H9 (cell line): ENCODE measurements around the gene DGUOK. TPM values are rescaled to one million over a fixed set of nuclear protein-coding genes. Genes with fewer than 3 reads are reported as not detected.

Experiments
- DNase-seq: peaks from one replicate; pipeline ENCODE4 v3.0.0-alpha.2; 2017
- H2AFZ ChIP-seq: one replicate; pipeline ENCODE4 v1.6.1; 2013; ENCODE audit warnings: mild to moderate bottlenecking, low read length, control low read depth, moderate library complexity
- H2AK5ac ChIP-seq: 2 replicates; pipeline ENCODE4 v1.6.1; 2013; ENCODE audit warnings: low read length, control low read depth, mixed read lengths; ENCODE audit not compliant: insufficient read length
- H2BK120ac ChIP-seq: one replicate; pipeline ENCODE4 v1.6.1; 2013; ENCODE audit warnings: low read depth, mild to moderate bottlenecking, low read length, control low read depth, inconsistent platforms; ENCODE audit not compliant: poor library complexity, severe bottlenecking
- H2BK12ac ChIP-seq: 2 replicates; pipeline ENCODE4 v1.6.1; 2013; ENCODE audit warnings: low read length, control low read depth, mixed read lengths, low read depth; ENCODE audit not compliant: insufficient read length
- H2BK15ac ChIP-seq: 2 replicates; pipeline ENCODE4 v1.6.1; 2013; ENCODE audit warnings: low read depth, low read length, control low read depth
- H2BK20ac ChIP-seq: one replicate; pipeline ENCODE4 v1.6.1; 2013; ENCODE audit warnings: low read depth, mild to moderate bottlenecking, low read length, control low read depth, inconsistent platforms; ENCODE audit not compliant: poor library complexity, severe bottlenecking
- H2BK5ac ChIP-seq: 2 replicates; pipeline ENCODE4 v1.6.1; 2013; ENCODE audit warnings: low read length, control low read depth, mixed read lengths; ENCODE audit not compliant: insufficient read length
- H3K14ac ChIP-seq: 2 replicates; pipeline ENCODE4 v1.6.1; 2013; ENCODE audit warnings: low read length, control low read depth; ENCODE audit not compliant: insufficient read depth
- H3K18ac ChIP-seq: 2 replicates; pipeline ENCODE4 v1.6.1; 2013; ENCODE audit warnings: low read depth, mild to moderate bottlenecking, mixed read lengths, low read length, control low read depth; ENCODE audit not compliant: insufficient read length
- H3K23ac ChIP-seq: 2 replicates; pipeline ENCODE4 v1.6.1; 2013; ENCODE audit warnings: low read length, control low read depth, mixed read lengths, low read depth; ENCODE audit not compliant: insufficient read length
- H3K23me2 ChIP-seq: 2 replicates; pipeline ENCODE4 v1.6.1; 2013; ENCODE audit warnings: low read depth, mild to moderate bottlenecking, mixed read lengths, low read length, control low read depth; ENCODE audit not compliant: insufficient read length, poor library complexity, severe bottlenecking
- H3K27ac ChIP-seq: 2 replicates; pipeline ENCODE4 v1.5.1; 2013; ENCODE audit warnings: low read length, control low read depth, mixed read lengths, low read depth; ENCODE audit not compliant: insufficient read length
- H3K27me3 ChIP-seq: 2 replicates; pipeline ENCODE4 v1.6.1; 2013; ENCODE audit warnings: low read length, control low read depth, inconsistent platforms; ENCODE audit not compliant: insufficient read depth
- H3K4ac ChIP-seq: 2 replicates; pipeline ENCODE4 v1.6.1; 2013; ENCODE audit warnings: low read depth, mild to moderate bottlenecking, control low read depth, inconsistent platforms, low read length, moderate library complexity
- H3K4me1 ChIP-seq: 2 replicates; pipeline ENCODE4 v1.6.1; 2013; ENCODE audit warnings: low read length, control low read depth, inconsistent platforms; ENCODE audit not compliant: insufficient read depth
- H3K4me2 ChIP-seq: 2 replicates; pipeline ENCODE4 v1.6.1; 2013; ENCODE audit warnings: low read length, control low read depth, mixed read lengths; ENCODE audit not compliant: insufficient read length, insufficient read depth
- H3K56ac ChIP-seq: 2 replicates; pipeline ENCODE4 v1.6.1; 2013; ENCODE audit warnings: low read depth, mild to moderate bottlenecking, mixed read lengths, low read length, control low read depth; ENCODE audit not compliant: insufficient read length
- H3K79me1 ChIP-seq: 2 replicates; pipeline ENCODE4 v1.6.1; 2013; ENCODE audit warnings: low read depth, mild to moderate bottlenecking, moderate library complexity, low read length, control low read depth, inconsistent platforms; ENCODE audit not compliant: insufficient read depth, poor library complexity, severe bottlenecking
- H3K79me2 ChIP-seq: 2 replicates; pipeline ENCODE4 v1.6.1; 2013; ENCODE audit warnings: low read length, control low read depth, inconsistent platforms; ENCODE audit not compliant: insufficient read depth
- H3K9ac ChIP-seq: 2 replicates; pipeline ENCODE4 v1.6.1; 2013; ENCODE audit warnings: low read length, control low read depth, mixed read lengths; ENCODE audit not compliant: insufficient read length; ENCODE audit errors: extremely low read depth
- H3K9me3 ChIP-seq: one replicate; pipeline ENCODE4 v1.6.1; 2013; ENCODE audit warnings: low read depth, low read length, inconsistent platforms; ENCODE audit not compliant: control insufficient read depth
- H3T11ph ChIP-seq: one replicate; pipeline ENCODE4 v1.6.1; 2013; ENCODE audit warnings: mild to moderate bottlenecking, low read length, control low read depth, inconsistent platforms
- H4K20me1 ChIP-seq: one replicate; pipeline ENCODE4 v1.6.1; 2013; ENCODE audit not compliant: control insufficient read depth, insufficient read length, insufficient read depth
- H4K5ac ChIP-seq: 2 replicates; pipeline ENCODE4 v1.6.1; 2013; ENCODE audit warnings: low read depth, mild to moderate bottlenecking, mixed read lengths, low read length, control low read depth; ENCODE audit not compliant: insufficient read length
- H4K8ac ChIP-seq: replicated peaks from 2 replicates; pipeline ENCODE4 v1.6.1; 2013; ENCODE audit warnings: low read length, control low read depth, mixed read lengths, low read depth; ENCODE audit not compliant: insufficient read length
- H4K91ac ChIP-seq: 2 replicates; pipeline ENCODE4 v1.6.1; 2013; ENCODE audit warnings: low read depth, mild to moderate bottlenecking, moderate library complexity, mixed read lengths, low read length, control low read depth; ENCODE audit not compliant: insufficient read length
- H3K27ac Mint-ChIP-seq, 3 experiments: 2 replicates in 2 of 3; 3 replicates in 1 of 3; pipeline ENCODE4 v1.8.0; 2020 to 2021; ENCODE audit warnings: mixed read lengths in 3 of 3, mild to moderate bottlenecking in 1 of 3, moderate library complexity in 1 of 3
- H3K27me3 Mint-ChIP-seq: 2 replicates; pipeline ENCODE4 v1.8.0; 2021; ENCODE audit warnings: low read depth, mild to moderate bottlenecking, moderate library complexity, mixed read lengths
- H3K36me3 Mint-ChIP-seq, 3 experiments: 2 replicates in 2 of 3; 3 replicates in 1 of 3; pipeline ENCODE4 v1.8.0; 2020 to 2021; ENCODE audit warnings: low read depth in 3 of 3, mixed read lengths in 3 of 3; ENCODE audit not compliant: insufficient read depth in 1 of 3
- H3K4me1 Mint-ChIP-seq, 2 experiments: 2 replicates each; pipeline ENCODE4 v1.8.0; 2020; ENCODE audit warnings: mixed read lengths in 2 of 2
- H3K4me3 Mint-ChIP-seq, 2 experiments: 2 replicates in 1 of 2; 3 replicates in 1 of 2; pipeline ENCODE4 v1.8.0; 2020 to 2021; ENCODE audit warnings: mild to moderate bottlenecking in 2 of 2, mixed read lengths in 2 of 2, moderate library complexity in 1 of 2
- H3K9me3 Mint-ChIP-seq, 2 experiments: 2 replicates in 1 of 2; 3 replicates in 1 of 2; pipeline ENCODE4 v1.8.0; 2020; ENCODE audit warnings: mild to moderate bottlenecking in 2 of 2, mixed read lengths in 2 of 2, moderate library complexity in 1 of 2
- WGBS: extraction: QIAGEN DNeasy Blood & Tissue Kit; methylation state at CpG from one replicate; pipeline ENCODE4 v1.1.7; 2013; ENCODE audit warnings: missing lambda C conversion rate, low lambda C conversion rate, mixed read lengths; ENCODE audit not compliant: insufficient read length; ENCODE audit errors: extremely low coverage; 5-methylcytosine and 5-hydroxymethylcytosine counted together
- total RNA-seq: library from RNA; stranded (reverse); gene quantifications from 2 replicates; pipeline ENCODE4 v1.2.1, GENCODE V29; 2021
- TF ChIP-seq, protein P1 (sequence below): fragments of 200-600 bp; sonication (generic); conservative IDR thresholded peaks from 3 replicates; pipeline ENCODE4 v1.8.0; 2021; ENCODE audit warnings: antibody characterized with exemption, mild to moderate bottlenecking

Gene DGUOK
- total RNA-seq, 1 experiment from 2014 or later = 98.5 TPM

DNA sequence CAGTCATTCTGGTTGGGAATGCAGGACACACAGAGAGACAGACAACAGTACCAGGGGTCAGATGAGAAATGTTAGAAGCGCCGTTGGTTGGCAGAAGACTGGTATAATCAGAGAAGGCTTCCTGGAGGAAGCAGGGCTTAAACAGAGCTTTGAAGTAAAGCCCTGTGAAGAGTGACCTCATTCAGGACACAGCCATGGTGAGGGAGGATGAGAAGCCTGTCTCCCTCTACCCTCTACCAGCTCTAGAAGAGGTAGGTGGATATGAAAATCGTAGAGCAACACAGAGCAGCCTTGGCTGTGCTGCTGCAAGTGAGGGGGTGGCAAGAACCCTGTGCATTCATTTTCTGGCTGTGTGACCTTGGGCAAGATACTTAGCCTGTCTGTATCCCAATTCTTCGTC, 72.3 kb downstream of the DGUOK start:
- H2BK5ac ChIP-seq = no peak overlapping the region
- H2BK15ac ChIP-seq = no peak overlapping the region
- no peak overlapping the region for H3K27ac ChIP-seq
- H3K23me2 ChIP-seq = no peaks in the 10 kb centered on the region
- H3K9me3 ChIP-seq = no peaks in the 10 kb centered on the region
- no peak for DNase-seq
- no peaks in the 10 kb centered on the region for H4K20me1 ChIP-seq
- H3K18ac ChIP-seq = no peak overlapping the region
- no peak overlapping the region for H3K56ac ChIP-seq
- H2BK12ac ChIP-seq = no peak overlapping the region
- TF ChIP-seq, protein P1, sequence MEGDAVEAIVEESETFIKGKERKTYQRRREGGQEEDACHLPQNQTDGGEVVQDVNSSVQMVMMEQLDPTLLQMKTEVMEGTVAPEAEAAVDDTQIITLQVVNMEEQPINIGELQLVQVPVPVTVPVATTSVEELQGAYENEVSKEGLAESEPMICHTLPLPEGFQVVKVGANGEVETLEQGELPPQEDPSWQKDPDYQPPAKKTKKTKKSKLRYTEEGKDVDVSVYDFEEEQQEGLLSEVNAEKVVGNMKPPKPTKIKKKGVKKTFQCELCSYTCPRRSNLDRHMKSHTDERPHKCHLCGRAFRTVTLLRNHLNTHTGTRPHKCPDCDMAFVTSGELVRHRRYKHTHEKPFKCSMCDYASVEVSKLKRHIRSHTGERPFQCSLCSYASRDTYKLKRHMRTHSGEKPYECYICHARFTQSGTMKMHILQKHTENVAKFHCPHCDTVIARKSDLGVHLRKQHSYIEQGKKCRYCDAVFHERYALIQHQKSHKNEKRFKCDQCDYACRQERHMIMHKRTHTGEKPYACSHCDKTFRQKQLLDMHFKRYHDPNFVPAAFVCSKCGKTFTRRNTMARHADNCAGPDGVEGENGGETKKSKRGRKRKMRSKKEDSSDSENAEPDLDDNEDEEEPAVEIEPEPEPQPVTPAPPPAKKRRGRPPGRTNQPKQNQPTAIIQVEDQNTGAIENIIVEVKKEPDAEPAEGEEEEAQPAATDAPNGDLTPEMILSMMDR = no peak
- H4K5ac ChIP-seq = no peak overlapping the region
- Mint-ChIP-seq H3K4me1 (peaks cover 58 to 67% of the 10 kb centered on the region in 2 experiments), H3K36me3 (no peaks in the 10 kb centered on the region; a peak in 2 of 7 replicates), H3K9me3 (no peaks in the 10 kb centered on the region; a peak in 1 of 5 replicates), H3K27me3 (peaks cover 18% of the 10 kb centered on the region), H3K4me3 (no peak overlapping the region), H3K27ac (peak overlapping the region in 1 of 3 experiments; percentile 7; a peak in 1 of 7 replicates)
- no peak overlapping the region for H2BK120ac ChIP-seq
- no peak overlapping the region for H3K4ac ChIP-seq
- no peak overlapping the region for H3T11ph ChIP-seq
- H2AK5ac ChIP-seq = no peak overlapping the region
- H3K14ac ChIP-seq = no peak overlapping the region
- H2BK20ac ChIP-seq = no peak overlapping the region
- H3K9ac ChIP-seq = no peak overlapping the region
- no peaks in the 10 kb centered on the region; the same call in 1 of the 2 replicates for H3K27me3 ChIP-seq
- peaks cover 5% of the 10 kb centered on the region; the same call in 1 of the 2 replicates for H3K4me1 ChIP-seq
- no CpG with 5 or more reads among the region's 4 CpGs for WGBS
- H2AFZ ChIP-seq = no peak overlapping the region
- H4K91ac ChIP-seq = no peak overlapping the region
- H4K8ac ChIP-seq = no peak overlapping the region
- no peaks in the 10 kb centered on the region for H3K79me1 ChIP-seq
- no peak overlapping the region for H3K23ac ChIP-seq
- H3K79me2 ChIP-seq = peaks cover 4% of the 10 kb centered on the region; the same call in 1 of the 2 replicates
- H3K4me2 ChIP-seq = no peak overlapping the region
